NB4 (cell line): ENCODE measurements around the gene MKS1.

Experiments used
- DNase-seq: peaks from one replicate; pipeline ENCODE4 v3.0.0; 2010; ENCODE audit warnings: low read depth
- H3K4me3 ChIP-seq: one replicate; pipeline ENCODE4 v1.5.1; 2011; ENCODE audit warnings: mild to moderate bottlenecking, low read depth, low read length, moderate library complexity
- MYC ChIP-seq: IDR thresholded peaks from 2 replicates; pipeline ENCODE4 v1.6.1; 2011; ENCODE audit warnings: low read depth, low read length
- POLR2A ChIP-seq: IDR thresholded peaks from 2 replicates; pipeline ENCODE4 v1.6.1; 2011; ENCODE audit warnings: mild to moderate bottlenecking; ENCODE audit not compliant: insufficient read length; ENCODE audit errors: extremely low read depth
- TF ChIP-seq, protein P1 (sequence below): IDR thresholded peaks from 2 replicates; pipeline ENCODE4 v1.6.1; 2011; ENCODE audit warnings: low read depth, low read length
- TF ChIP-seq, protein P2 (sequence below): IDR thresholded peaks from one replicate; pipeline ENCODE4 v1.5.1; 2012; ENCODE audit warnings: low read depth, low read length

Gene MKS1

DNA sequence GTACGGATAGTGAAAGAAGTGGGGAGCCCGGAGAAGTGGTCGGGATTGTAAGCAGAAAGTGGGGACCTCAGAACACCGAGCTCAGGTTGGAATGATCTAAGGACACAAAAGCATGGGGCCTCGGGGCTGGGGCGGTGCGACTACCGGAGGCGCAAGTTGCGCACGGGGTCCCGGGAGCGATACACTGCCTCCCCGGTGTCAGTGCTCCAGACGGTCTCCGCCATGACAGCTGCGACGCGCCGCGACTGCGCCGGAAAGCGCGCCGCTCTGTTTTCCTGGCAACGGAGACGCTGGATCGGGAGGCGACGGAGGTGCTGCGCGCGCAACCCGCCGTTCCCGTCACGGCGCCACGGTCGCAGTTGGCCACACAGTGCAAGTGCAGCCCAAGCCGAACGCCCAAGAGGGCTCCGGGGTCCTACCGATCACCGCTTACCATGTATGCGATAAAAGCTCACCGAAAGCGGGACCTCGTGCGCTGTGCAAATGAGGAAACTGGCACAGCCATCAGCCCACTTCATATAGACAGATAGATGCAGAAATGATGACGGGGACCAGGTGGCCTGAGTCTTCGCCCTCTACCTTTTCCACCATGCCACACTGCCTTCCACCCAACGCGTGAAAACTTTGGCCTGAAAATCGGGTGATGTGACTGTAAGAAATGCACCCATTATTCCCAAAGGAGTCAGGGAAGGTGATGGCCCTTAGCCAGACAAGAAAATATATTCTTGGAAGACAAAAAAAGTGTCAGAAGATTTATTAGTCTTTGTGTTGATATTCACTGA, at the start of gene MKS1:
Gene MKS1, minus strand, starts transcription at position 249 of the 782 bp plus-strand sequence. Its CDS starts 25 bp downstream, at position 224.
- TF ChIP-seq, protein P1, sequence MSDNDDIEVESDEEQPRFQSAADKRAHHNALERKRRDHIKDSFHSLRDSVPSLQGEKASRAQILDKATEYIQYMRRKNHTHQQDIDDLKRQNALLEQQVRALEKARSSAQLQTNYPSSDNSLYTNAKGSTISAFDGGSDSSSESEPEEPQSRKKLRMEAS, result peak; percentile 89
- TF ChIP-seq POLR2A (peak; percentile 88), MYC (peak; percentile 87)
- TF ChIP-seq, protein P2, sequence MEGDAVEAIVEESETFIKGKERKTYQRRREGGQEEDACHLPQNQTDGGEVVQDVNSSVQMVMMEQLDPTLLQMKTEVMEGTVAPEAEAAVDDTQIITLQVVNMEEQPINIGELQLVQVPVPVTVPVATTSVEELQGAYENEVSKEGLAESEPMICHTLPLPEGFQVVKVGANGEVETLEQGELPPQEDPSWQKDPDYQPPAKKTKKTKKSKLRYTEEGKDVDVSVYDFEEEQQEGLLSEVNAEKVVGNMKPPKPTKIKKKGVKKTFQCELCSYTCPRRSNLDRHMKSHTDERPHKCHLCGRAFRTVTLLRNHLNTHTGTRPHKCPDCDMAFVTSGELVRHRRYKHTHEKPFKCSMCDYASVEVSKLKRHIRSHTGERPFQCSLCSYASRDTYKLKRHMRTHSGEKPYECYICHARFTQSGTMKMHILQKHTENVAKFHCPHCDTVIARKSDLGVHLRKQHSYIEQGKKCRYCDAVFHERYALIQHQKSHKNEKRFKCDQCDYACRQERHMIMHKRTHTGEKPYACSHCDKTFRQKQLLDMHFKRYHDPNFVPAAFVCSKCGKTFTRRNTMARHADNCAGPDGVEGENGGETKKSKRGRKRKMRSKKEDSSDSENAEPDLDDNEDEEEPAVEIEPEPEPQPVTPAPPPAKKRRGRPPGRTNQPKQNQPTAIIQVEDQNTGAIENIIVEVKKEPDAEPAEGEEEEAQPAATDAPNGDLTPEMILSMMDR, result peak; percentile 28
- DNase-seq, result peak; percentile 96
- H3K4me3 ChIP-seq, result peak within 1 kb of the TSS; percentile 93

DNA sequence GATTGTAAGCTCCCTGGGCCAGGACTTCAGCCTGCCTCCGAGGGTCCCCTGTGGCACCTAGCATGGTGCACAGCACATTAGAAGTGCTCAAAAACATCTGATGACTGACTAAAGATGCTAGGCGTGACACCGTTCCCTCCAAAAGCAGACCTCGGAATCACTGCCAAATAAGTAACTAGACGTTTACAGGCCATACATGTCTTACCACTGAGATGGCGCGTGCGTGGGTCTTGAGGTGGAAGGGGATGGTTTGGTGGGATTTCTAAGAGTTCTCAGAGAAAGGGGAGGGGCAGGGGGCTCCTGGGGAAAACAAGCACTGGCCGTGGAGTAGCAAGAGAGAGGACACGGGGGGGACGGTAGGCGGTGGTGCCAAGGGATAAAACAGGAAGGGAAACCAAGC, 49.3 kb upstream of the MKS1 start:
- TF ChIP-seq, protein P2, result no peak
- TF ChIP-seq, protein P1, result peak; percentile 22; the same call in 1 of the 2 replicates
- peak; percentile 51 for TF ChIP-seq POLR2A
- TF ChIP-seq MYC, result peak; percentile 17
- no peak overlapping the region for H3K4me3 ChIP-seq
- no peak for DNase-seq

DNA sequence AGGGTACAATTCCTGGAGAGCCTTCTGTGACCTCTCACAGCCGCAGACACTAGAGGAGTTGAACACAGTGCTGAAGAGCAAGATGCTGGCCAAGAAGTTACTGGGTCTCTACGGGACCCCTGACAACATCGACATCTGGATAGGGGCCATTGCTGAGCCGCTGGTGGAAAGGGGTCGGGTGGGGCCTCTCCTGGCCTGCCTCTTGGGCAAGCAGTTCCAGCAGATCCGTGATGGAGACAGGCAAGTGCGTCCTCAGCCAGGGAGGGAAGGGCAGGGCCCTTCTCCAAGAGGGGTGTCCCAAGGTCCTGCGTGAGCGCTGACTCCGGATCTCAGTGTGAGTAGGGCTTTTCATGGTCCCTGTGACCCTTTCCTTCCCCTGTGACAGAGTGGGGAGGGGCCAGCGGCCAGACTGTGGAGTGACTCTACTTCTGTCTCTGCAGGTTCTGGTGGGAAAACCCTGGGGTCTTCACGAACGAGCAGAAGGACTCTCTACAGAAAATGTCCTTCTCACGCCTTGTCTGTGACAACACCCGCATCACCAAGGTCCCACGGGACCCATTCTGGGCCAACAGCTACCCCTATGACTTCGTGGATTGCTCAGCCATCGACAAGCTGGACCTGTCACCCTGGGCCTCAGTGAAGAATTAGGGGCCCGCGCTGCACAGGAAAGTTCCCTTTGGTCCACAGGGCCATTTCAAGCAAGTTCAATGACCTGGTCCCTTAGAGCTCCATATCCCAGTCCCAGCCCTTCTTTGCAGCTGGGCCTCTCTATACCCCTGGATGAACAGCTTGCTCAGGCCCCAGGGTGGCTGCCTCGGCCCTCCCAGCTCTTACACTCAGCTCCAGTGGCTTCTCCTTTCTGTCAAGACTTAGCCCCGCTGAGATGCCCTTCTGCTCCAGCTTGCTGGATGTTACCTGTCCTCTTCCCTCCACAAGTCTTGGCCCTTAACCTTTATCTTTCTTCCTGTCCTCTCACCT, 48.6 kb upstream of the MKS1 start:
- no peak overlapping the region for H3K4me3 ChIP-seq
- DNase-seq, result peak; percentile 94
- TF ChIP-seq, protein P2, result no peak
- TF ChIP-seq MYC, result peak; percentile 32
- TF ChIP-seq POLR2A, result peak; percentile 87

DNA sequence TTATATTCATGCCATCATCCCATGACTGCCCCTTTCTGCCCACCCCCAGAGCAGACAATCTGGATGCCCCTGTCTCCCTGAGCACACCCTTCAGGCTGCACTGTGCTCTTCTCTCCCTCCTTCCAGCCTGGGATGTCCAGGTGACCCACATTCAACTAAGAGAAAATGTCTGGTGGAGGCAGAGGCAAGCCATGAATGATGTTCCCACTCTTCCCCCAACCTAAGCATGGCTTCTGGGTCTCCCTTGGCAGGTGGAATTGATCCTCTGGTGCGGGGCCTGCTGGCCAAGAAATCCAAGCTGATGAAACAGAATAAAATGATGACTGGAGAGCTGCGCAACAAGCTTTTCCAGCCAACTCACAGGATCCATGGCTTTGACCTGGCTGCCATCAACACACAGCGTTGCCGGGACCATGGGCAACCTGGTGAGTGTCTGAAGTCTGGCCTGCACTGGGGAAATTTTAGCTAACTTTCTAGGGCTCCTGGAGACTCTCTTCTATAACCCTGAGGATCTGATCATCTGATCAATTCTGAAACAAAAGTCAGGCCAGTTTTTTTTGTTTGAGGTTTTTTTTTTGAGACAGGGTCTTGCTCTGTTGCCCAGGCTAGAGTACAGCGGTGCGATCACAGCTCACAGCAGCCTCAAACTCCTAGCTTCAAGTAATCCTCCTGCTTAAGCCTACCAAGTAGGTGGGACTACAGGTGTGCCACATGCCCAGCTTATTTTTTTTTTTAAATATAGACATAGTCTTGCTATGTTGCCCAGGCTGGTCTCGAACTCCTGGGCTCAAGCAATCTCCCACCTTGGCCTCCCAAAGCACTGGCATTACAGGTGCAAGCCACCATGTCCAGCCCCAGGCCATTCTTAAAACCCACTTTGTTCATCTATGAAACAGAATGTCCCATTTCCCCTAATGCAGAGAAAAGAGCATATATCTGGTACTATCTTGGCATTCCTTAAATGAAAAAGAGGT, 47.1 kb upstream of the MKS1 start:
- H3K4me3 ChIP-seq, result no peak overlapping the region
- peak; percentile 82 for TF ChIP-seq POLR2A
- TF ChIP-seq, protein P1, result no peak
- TF ChIP-seq, protein P2, result peak; percentile 2
- DNase-seq, result peak; percentile 75

DNA sequence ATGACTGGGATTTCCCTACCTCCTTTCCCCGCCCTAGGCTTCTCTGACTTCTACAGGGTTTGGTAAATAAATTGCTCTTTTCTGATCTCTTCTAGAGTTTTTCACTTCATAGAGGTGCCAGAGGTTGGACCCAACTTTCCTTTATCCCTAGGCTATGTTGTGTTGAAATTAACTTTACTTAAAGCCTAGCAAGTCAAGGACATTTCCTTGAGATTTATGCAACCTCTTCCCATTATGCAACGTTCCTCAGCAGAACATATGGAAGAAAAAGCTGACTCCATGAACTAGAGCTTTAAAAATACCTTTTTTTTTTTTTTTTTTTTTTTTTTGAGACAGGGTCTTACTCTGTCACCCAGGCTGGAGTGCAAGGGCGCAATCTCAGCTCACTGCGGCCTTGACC, 46.2 kb upstream of the MKS1 start:
- peak; percentile 74 for DNase-seq
- no peak overlapping the region for H3K4me3 ChIP-seq
- no peak for TF ChIP-seq POLR2A
